NCI-H2107 (cell line): ENCODE data around the gene RFTN1.

ENCODE experiments used
- DNase-seq: peaks from one replicate; lab custom pipeline; 2025; lab: John Stamatoyannopoulos, UW

RFTN1 gene, protein sequence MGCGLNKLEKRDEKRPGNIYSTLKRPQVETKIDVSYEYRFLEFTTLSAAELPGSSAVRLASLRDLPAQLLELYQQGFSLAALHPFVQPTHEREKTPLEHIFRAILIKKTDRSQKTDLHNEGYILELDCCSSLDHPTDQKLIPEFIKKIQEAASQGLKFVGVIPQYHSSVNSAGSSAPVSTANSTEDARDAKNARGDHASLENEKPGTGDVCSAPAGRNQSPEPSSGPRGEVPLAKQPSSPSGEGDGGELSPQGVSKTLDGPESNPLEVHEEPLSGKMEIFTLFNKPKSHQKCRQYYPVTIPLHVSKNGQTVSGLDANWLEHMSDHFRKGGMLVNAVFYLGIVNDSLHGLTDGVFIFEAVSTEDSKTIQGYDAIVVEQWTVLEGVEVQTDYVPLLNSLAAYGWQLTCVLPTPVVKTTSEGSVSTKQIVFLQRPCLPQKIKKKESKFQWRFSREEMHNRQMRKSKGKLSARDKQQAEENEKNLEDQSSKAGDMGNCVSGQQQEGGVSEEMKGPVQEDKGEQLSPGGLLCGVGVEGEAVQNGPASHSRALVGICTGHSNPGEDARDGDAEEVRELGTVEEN

DNA sequence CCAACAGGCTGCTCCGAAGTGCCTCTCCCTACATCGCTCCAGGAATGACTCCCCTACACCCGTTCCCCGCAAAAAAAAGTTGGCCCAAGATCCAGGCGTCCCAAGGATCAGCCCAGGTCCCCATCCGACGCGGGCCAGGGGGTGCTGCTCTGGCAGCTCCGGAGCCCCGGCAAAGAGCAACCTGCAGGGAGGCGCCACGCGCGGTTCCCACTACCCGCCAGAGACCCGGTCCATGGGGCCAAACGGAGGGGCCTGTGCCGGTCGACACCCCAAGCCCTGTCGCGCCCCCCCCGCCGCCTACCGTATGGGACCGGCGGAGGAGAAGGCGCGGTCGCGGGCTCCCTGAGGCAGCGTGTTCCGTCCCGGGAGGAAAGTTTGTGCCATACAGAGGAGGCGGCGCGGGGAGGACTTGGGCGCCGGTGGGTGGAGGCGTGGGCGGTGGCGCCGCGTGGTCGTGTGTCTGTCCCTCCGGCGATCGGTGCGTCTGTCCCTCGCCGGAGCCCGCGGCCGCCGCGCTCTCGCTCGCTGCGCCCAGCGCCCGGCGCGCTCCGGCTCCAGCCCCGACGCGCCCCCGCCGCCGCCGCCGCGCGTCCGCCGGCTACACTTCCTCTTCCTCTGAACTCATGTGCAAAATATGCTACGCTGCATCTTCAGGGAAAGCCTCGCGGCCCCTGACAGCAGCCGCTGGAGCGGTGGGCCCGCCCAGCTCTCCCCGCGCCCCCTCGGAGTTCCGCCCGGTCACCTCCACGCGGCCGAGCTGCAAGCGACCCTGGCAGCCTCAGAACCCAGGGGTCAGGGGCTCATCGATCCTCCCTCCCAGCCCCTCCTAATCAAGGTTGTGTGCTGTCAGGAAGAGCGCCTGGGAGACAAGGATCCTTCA, at the start of gene RFTN1:
RFTN1 (minus strand) TSS at position 559 of the 880 bp plus-strand sequence. CDS start 19,830 bp downstream, outside the sequence.
- DNase-seq: no peak

DNA sequence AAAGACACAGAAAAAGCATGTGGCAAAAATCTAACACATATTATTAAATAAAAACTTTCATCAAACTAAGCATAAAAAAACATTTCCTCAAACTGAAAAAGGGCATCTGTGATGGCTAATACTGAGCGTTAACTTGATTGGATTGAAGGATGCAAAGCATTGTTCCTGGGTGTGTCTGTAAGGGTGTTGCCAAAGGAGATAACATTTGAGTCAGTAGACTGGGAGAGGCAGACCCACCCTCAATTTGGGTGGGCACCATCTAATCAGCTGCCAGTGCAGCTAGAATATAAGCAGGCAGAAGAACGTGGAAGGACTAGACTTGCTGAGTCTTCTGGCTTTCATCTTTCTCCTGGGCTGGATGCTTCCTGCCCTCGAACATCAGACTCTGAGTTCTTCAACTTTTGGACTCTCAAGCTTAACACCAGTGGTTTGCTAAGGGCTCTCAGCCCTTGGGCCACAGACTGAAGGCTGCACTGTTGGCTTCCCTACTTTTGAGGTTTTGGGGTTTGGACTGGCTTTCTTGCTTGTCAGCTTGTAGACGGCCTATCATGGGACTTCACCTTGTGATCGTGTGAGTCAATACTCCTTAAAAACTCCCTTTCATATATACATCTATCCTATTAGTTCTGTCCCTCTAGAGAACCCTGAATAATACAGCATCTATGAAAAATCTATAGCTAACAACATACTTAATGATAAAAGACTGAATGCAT, 46.3 kb upstream of the RFTN1 start:
- no peak for DNase-seq

DNA sequence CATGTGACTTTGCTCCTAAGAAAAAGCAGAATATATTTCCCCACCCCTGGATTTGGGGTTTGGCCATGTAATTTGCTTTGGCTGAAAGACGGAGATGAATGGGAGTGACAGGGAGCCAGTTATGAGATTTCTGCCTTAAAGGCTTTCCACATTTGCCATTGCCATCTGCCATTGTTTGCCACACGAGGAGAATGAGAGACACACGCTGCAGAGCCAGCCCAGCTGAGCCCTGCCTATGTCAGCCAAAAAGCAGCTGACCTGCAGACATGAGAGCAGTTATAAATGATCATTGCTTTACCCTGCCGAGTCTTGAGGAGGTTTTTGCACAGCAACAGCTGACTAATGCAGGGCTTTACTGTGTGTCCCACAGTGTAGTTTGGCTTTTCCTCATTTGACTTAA, 40.6 kb upstream of the RFTN1 start:
- DNase-seq: no peak

DNA sequence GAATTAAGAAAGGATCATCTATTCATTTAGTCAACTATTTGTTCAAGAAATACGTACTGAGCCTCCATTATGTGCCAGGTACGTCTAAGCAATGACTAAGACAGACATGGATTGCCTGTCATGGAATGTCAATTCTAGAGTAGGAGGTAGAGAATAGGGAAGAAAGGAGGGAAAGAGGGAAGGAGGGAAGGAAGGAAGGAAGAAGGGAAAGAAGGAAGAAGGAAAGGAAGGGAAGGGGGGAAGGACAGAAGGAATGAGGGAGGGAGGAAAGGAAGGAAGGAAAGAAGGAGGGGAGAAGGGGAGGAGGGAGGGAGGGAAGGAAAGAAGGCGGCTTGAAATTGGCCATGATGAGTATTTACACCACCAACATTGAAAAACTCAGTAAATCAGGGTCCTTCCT, 39.3 kb upstream of the RFTN1 start:
- no peak for DNase-seq

DNA sequence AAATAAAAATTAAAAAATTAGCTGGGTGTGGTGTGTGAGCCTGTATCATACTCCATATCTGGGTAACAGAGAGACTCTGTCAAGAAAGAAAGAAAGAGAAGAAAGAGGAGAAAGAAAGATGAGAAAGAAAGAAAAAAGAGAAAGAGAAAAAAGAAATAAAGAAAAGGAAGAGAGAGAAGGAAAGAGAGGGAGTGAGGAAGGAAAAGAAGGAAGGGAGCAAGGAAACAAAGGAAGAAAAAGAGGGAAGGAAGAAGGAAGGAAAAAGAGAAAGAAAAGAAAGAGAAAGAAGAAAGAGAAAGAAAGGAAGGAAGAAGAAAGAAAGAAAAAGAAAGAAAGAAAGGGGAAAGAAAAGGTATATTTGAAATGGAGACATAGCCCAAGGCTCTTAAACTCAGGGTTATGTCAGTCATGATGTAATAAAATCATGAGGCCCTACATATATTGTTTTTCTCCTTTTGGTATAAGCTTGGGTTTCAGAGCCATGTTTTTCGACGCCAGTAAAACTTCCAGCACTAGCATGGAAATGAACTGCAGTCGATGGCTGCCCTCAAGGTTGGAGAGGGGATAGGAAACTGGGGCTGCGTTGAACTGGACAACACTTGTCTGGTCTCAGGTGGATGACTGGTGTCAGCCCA, 38.0 kb upstream of the RFTN1 start:
- DNase-seq: no peak

DNA sequence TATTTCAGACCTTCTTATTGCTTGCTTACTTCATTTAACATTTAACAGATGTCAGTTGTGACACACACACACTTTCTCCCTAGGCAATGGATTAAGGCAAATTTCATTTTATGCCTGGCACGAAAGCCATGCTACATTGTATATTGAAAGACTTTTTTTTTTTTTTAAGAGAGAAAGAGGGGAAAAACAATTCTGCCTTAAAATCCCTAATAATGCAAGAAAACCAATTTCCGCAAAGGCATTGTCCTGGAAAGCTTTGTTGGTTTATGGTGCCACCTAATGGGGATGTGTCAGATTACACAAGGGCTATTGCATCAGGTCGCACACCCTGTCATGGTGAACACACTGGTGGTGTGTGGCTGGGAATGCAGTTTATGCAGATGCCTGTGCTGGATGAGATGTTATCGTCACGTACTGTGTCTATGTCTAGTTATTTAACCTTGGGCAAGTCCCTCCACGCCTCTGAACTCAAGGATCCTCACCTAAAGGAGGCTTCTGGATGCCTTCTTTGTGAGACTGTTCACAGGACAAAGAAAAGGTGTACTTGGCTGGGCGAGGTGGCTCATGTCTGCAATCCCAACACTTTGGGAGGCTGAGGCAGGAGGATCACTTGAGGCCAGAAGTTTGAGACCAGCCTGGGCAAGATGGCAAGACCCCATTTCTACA, 37.3 kb upstream of the RFTN1 start:
- DNase-seq: peak; percentile 64

DNA sequence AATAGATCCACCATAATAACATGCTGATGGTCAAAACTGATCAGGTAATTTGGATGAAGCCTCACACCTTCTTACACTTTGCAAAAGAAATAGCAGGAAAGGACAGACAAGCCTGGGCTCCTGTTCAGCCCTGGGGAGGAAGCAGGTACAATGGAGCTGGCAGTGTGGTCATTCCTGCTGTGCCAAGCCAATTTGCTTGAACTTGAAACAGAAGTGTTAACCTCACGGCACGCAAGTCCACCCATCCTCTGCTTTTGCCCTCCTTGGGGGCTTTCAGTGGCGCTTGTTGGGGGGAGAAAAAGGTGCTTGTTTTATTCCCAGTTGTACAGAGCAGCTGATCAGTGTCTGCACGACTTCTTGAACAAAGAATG, 36.8 kb upstream of the RFTN1 start:
- no peak for DNase-seq

DNA sequence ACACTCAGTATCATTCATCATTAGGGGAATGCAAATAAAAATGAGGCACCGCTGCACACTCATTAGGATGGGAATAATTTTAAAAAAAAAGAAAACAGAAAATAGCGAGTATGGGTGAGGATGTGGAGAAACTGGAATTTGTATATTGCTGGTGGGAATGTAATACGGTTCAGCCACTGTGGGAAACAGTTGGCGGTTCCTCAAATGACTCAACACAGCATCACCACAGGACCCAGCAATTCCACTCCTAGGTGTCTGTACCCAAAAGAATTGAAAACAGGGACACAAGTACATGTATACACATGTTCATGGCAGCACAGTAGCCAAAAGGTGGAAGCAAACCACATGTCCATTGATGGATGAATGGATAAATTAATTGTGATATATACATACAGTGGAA, 35.2 kb upstream of the RFTN1 start:
- DNase-seq: no peak

DNA sequence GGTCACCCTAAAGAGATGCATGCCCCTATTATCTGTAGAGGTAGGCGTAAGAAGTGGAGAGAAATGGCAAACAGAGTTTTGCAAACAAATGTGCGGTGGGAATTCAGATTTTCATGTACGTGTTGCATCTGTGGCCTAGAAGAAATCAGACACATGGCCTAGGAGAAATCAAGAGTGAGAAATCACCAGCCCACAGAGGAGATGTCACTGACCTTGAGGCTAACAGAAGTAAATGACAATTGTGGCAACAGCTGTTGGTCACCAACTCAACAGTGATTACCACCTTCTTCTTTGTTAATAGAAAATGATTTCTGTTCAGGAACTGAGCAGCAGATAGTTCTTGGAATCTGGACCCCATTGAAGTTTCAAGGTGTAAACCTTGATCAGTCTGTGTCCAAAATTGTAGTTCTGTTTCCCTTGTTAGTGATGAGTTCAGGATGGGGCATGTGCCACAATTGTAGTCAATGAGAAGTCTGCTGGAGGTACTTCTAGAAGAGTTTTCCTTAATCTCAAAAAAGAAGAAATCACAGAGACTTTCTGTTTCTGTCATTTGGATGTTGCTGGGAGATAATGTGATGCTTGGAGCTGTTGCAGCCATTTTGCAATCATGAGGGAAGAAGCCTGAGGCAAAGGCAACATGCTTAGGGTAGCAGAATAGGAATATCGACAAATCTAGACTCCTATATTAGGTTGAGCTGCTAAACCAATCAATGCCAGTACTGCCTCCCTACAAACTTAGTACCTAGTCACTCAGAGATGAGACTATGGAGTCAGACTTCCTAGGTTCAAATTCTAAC, 34.3 kb upstream of the RFTN1 start:
- no peak for DNase-seq

DNA sequence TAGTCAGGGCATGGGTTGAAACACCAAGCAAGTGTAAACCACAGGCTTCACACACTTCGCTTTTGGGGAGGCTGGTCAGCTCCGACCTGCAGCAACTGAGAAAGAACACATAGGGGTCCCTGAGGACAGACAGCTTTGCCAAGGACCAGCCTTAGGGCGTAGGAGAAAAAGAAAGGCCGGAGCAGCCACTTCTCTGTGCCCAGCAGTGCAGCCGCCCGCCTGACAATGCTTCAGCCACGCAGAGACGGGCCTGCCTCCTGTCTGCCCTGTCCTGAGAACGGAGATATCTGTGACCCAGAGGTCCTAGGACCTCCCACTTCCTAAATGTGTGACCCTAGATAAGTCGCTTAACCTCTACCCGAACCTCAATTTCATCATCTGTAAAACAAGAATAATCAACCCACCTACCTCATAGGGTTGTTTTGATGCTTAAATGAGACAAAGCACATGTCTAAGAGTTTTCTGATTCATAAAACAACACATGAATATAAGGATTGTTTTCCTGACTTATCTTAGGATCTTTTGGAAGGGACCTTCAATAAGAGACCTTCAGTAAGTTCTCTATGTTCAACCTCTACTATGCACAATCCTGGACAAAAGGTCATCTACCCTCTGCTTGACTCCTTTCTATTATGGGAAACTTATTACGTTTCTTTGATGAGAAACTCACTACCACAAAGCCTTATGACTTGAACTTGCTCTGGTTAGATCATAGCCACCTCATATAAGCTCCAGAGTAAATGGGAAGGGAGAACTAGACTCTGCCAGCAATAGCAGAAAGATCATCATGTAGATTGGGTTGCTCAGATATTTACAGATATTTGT, 32.9 kb upstream of the RFTN1 start:
- no peak for DNase-seq

DNA sequence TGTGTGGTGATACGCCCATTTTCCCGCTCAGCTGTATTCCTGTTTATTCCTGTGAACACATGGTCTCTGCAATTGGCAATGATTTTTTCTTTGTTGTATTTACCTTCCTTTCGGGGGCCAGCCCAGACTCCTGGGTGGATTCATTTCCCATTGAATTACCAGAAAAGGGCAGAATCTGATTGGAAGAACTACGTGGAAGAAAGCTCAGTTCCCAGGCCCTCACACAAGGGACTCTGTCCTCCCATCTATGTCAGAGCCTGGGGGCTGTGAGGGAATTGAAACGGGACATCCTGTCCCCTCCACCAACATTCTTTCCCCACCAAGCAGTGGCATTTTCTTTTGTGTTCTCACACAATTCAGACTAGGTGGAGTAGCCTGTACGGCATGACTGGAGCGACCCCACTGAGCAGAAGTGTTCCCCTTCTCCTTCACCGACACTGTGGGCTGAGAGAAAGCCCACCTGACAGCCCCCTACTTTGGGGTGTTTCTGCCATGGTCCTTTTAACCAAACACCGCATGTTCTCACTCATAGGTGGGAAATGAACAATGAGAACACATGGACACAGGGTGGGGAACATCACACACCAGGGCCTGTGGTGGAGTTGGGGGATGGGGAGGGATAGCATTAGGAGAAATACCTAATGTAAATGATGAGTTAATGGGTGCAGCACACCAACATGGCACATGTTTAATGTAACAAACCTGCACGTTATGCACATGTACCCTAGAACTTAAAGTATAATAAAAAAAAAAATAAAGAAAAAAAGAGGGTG, 32.1 kb upstream of the RFTN1 start:
- DNase-seq: no peak

DNA sequence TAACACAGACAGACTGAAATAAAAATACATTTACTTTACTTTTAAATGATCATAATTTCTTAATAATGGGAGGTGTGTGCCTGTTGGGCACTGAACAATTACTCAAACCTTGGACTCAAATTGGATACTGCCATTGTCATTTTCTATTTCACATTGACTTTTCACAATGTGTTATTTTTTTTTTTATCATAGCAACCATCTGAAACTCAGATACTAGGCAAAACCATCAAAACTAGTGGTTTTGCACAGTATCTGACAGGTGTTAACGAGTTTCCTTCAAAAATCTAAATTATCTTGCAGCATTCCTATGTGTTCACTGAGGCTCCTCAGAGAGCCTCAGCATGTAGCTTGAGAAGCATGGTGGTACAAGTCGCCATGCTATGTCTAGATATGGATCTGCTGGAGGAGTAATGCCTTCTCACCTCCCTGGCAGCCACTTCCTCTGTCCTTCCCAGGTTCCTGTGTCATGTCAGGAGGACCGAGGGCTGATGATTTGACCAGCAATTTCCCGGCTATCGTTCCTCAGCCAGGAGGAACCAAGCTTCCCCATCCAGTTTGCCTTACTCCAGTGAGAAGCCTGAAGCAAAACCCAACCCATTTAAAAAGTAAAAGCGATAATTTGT, 29.9 kb upstream of the RFTN1 start:
- DNase-seq: no peak

DNA sequence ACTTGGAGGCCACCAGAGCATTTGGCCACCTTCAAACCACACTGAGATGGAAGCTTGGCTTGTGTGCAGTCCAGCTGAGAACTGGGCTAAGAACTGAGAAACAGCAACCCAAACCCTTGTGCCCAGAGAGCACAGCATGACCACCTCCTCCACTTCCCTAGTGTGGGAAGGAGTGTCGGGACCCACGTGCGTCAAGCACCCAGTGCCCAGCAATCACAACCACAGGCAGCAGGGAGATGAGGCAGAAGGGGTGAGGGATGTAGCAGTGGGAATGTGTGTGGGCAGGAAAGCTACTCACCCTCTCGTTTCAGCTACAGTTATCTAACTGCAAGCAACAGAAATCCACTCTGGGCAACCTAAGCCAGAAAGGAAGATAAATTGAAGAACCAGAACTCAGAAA, 25.0 kb upstream of the RFTN1 start:
- no peak for DNase-seq

DNA sequence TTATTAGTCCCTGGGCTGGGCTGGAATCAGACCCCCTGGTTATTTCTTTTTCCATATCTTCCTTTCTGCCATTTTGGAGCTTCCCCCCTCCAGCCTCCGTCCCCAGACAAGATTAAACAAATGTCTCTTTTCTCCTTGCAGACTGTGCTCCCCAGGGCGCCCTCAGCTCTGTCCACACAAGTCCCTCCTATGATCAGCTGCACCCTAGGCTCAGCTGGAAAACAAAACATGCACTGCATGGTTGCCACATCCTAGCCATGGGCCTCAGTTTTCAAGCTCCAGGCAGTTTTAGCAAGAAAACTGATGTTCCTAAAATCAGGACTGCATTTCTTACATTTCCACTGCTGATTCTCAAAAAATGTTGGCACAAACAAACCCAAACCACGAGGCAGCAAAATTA, 23.5 kb upstream of the RFTN1 start:
- DNase-seq: no peak

DNA sequence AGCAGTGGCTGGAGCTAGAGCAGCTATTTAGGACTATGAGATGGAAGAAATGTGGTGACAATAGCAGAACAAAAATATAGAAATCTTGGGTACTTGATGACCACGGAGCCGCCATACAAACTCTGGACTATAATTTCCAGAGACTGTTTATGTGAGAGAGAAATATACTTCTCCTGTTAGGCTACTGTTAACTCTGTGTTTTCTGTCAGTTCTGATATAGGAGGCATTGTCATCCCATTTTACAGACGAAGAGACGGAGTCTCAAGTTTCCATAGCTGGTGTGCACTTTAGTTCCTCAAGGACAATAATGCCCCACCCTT, 22.8 kb upstream of the RFTN1 start:
- DNase-seq: no peak

DNA sequence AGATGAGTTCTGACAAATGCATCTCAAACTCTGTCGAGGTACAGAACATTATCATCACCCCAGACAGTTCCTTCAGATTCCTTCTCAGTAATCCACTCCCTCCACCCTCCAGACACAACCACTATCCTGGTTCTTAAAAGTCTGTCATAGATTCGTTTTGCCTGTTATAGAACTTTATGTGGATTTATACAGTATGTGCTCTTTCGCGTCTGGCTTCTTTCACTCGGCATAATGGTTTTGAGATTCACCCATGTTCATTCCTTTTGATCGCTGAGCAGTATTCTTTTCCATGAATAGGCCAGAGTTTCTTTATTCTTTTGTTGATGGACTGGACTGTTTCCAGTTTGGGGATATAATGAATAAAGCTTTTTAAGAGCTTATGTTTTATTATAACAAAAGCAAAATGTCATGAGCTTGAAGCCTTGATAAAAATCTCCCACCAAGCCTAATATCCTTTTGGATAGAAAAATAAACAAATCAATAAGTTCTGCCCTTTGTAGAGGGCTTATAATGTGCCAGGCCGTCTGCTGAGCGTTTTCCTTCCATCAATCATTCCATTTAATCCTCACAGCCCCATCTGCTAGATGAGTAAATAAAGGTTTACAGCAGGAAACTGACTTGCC, 21.3 kb upstream of the RFTN1 start:
- no peak for DNase-seq

DNA sequence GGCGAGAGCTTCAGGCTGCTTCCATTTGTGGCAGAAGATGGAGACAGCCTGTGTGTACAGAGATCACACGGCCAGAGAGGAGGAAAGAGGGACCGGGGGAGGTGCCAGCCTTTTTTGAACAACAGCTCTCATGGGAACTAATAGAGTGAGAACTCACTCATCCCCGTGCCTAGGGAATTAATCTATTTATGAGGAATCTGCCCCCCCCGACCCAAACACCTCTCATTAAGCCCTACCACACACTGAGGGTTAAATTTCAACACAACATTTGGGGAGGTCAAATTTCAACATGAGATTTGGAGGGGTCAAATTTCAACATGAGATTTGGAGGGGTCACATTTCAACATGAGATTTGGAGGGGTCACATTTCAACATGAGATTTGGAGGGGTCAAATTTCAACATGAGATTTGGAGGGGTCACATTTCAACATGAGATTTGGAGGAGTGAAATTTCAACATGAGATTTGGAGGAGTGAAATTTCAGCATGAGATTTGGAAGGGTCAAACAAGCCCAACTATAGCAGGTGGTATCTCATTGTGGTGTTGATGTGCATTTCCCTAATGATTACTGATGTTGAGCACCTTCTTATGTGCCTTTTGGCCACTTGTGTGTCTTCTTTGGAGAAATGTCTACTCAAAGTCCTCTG, 20.6 kb upstream of the RFTN1 start:
- peak; percentile 24 for DNase-seq
